Measurements from ENCODE around the gene FREY1.

The FREY1 gene

DNA sequence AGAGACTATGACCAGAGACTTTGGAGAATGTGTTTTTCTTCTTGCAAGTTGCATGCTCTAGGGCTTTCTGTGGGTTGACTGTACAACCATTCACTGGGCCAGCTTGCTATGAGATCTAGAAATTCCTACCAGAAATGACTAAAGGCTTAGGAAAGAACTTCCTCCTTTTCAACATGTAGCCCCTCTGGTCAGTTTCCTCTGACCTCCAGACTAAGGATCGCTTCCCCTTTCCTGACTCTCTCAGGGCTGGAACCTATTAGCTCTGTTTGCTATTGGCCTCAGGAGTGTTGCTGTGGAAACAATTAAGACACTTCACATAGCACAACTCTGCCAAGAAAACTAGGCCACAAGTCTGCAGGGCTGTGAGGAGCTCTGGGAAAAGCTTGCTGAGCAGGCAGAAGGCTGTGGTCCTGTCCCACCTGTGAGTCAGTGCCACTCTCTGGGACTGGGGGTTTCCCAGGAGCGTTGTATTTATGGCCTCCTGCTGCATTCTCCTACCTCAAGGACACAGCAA lies 49.1 kb downstream of the FREY1 start:
- TF ChIP-seq, protein P1, sequence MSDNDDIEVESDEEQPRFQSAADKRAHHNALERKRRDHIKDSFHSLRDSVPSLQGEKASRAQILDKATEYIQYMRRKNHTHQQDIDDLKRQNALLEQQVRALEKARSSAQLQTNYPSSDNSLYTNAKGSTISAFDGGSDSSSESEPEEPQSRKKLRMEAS (IDR thresholded peaks at IDR 0.05): no peak
- no peak for TF ChIP-seq ZBTB7A (IDR thresholded peaks at IDR 0.05; ENCODE audit: low read depth)
- TF ChIP-seq RAD21 (IDR thresholded peaks at IDR 0.05; ENCODE audit: low read depth): no peak
- TF ChIP-seq CREB1 (IDR thresholded peaks at IDR 0.05; ENCODE audit: low read depth): no peak
- TF ChIP-seq EP300 (IDR thresholded peaks at IDR 0.05; ENCODE audit: borderline replicate concordance): no peak
- TF ChIP-seq CEBPB (IDR thresholded peaks at IDR 0.05): no peak
- TF ChIP-seq, protein P2, sequence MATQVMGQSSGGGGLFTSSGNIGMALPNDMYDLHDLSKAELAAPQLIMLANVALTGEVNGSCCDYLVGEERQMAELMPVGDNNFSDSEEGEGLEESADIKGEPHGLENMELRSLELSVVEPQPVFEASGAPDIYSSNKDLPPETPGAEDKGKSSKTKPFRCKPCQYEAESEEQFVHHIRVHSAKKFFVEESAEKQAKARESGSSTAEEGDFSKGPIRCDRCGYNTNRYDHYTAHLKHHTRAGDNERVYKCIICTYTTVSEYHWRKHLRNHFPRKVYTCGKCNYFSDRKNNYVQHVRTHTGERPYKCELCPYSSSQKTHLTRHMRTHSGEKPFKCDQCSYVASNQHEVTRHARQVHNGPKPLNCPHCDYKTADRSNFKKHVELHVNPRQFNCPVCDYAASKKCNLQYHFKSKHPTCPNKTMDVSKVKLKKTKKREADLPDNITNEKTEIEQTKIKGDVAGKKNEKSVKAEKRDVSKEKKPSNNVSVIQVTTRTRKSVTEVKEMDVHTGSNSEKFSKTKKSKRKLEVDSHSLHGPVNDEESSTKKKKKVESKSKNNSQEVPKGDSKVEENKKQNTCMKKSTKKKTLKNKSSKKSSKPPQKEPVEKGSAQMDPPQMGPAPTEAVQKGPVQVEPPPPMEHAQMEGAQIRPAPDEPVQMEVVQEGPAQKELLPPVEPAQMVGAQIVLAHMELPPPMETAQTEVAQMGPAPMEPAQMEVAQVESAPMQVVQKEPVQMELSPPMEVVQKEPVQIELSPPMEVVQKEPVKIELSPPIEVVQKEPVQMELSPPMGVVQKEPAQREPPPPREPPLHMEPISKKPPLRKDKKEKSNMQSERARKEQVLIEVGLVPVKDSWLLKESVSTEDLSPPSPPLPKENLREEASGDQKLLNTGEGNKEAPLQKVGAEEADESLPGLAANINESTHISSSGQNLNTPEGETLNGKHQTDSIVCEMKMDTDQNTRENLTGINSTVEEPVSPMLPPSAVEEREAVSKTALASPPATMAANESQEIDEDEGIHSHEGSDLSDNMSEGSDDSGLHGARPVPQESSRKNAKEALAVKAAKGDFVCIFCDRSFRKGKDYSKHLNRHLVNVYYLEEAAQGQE (IDR thresholded peaks at IDR 0.05; ENCODE audit: low read depth): no peak
- no peak for TF ChIP-seq TCF12 (IDR thresholded peaks at IDR 0.05; ENCODE audit: low read depth)
- no peak for TF ChIP-seq TEAD4 (IDR thresholded peaks at IDR 0.05)
- no peak for TF ChIP-seq NFIC (IDR thresholded peaks at IDR 0.05)
- TF ChIP-seq FOXM1 (IDR thresholded peaks at IDR 0.05; ENCODE audit: borderline replicate concordance, low read depth): no peak
- no peak for TF ChIP-seq EGR1 (IDR thresholded peaks at IDR 0.05)
- TF ChIP-seq, protein P3, sequence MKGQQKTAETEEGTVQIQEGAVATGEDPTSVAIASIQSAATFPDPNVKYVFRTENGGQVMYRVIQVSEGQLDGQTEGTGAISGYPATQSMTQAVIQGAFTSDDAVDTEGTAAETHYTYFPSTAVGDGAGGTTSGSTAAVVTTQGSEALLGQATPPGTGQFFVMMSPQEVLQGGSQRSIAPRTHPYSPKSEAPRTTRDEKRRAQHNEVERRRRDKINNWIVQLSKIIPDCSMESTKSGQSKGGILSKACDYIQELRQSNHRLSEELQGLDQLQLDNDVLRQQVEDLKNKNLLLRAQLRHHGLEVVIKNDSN (IDR thresholded peaks at IDR 0.05): no peak
- TF ChIP-seq YY1 (IDR thresholded peaks at IDR 0.05; ENCODE audit: low read depth): no peak
- no peak for TF ChIP-seq TAF1 (IDR thresholded peaks at IDR 0.05; ENCODE audit: low read depth)
